Measurements from ENCODE around the gene ELAVL1. TPM values are rescaled to one million over a fixed set of nuclear protein-coding genes. Genes with fewer than 3 reads are reported as not detected.

ELAVL1 gene
- total and polyA plus RNA-seq, 8 donors: 6.6 to 38.4 (median 26.2) TPM

DNA sequence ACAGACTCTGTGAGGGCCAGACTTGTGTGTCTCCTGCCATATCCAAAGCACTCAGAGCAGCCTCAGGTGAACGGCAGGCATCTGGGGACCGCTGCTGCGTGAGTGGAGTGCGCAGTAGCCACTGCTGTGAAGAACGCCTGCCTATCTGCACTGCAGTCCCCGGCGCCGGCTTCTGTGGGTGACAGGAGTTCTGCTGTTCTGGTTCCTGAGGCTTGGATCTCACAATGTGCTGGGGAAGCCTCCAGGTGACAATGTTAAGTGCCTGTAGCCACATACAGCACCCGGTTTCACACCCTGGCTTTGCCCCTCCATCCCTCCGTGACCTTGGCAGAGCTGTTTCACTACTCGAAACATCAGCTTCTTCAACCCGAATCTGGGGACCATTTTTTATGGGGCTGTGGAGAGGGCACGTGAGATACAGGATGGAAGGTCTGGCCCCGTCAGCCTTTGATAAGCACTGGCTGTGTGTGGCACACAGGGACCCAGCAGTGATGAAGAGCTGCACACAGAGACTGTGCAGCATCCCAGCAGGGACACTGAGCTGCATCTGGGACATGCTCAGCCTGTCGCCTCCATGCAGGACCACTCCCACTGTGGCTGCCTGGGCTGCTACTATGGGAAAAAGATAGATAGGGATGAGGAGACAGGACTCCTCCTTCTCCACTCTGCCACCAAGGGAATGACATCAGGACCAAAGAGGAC lies 28.3 kb downstream of the ELAVL1 start:
- ATAC-seq (no peak), FAIRE-seq (no peak), DNase-seq (peak in 1 of 6 donors; percentile 56)
- TF ChIP-seq CTCF (IDR thresholded peaks at IDR 0.05): no peak
- no peak overlapping the region for H3K27ac ChIP-seq
- no peaks in the 10 kb centered on the region for H3K9me3 ChIP-seq
- intact Hi-C loops (cut with DNase I): no loop called here
- no peaks in the 10 kb centered on the region for H3K4me1 ChIP-seq
- WGBS, 2 donors: 94 to 95% methylated on average over 15 of the region's 15 CpGs
- peaks cover under 1 to 47% (median 12%) of the 10 kb centered on the region in 3 donors for H3K36me3 ChIP-seq
- H3K27me3 ChIP-seq: no peaks in the 10 kb centered on the region
- H3K4me3 ChIP-seq: no peak overlapping the region

GRCh38 chr19:7976461-7976860 lies 29.0 kb downstream of the ELAVL1 start:
- H3K4me3 ChIP-seq: no peak overlapping the region
- no peak for TF ChIP-seq CTCF (IDR thresholded peaks at IDR 0.05)
- H3K9me3 ChIP-seq: no peaks in the 10 kb centered on the region
- no peaks in the 10 kb centered on the region for H3K27me3 ChIP-seq
- ATAC-seq (no peak), FAIRE-seq (no peak), DNase-seq (peak in 1 of 6 donors; percentile 10)
- H3K36me3 ChIP-seq: peaks cover 3 to 47% (median 12%) of the 10 kb centered on the region in 3 donors
- WGBS, 2 donors: 77 to 79% methylated on average over 3 to 4 of the region's 4 CpGs
- intact Hi-C loops (cut with DNase I): no loop called here
- no peak overlapping the region for H3K27ac ChIP-seq
- no peaks in the 10 kb centered on the region for H3K4me1 ChIP-seq

DNA sequence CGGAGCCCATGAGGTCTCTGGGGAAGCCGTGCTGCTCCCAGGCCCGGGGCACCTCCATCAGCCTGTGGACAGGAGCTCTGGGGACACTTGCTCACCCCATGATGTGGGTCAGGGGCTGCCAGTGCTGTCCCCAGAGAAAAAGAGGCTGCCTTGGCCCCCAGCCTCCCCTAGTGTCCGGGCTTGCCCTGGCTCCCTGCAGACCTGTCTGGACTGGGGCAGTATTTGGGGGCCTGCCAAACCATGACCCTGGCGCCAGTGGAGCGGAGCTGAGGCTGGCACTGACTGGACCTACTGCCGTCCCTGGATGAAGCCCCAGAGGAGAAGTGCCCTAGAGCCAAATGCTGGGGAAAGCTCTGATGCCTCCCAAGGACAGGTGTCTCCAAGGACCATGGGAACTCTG lies 30.4 kb downstream of the ELAVL1 start:
- H3K9me3 ChIP-seq: no peaks in the 10 kb centered on the region
- H3K36me3 ChIP-seq: peaks cover 3 to 36% (median 4%) of the 10 kb centered on the region in 3 donors
- ATAC-seq (peak in 1 of 4 donors; percentile 10), FAIRE-seq (no peak), DNase-seq (peak in 2 of 6 donors; percentile 49 to 65)
- no peak overlapping the region for H3K4me3 ChIP-seq
- TF ChIP-seq CTCF (IDR thresholded peaks at IDR 0.05): no peak
- no peak overlapping the region for H3K27ac ChIP-seq
- no peaks in the 10 kb centered on the region for H3K27me3 ChIP-seq
- intact Hi-C loops (cut with DNase I): no loop called here
- no peaks in the 10 kb centered on the region for H3K4me1 ChIP-seq
- WGBS, 2 donors: 71 to 77% methylated on average over 6 to 7 of the region's 7 CpGs

DNA sequence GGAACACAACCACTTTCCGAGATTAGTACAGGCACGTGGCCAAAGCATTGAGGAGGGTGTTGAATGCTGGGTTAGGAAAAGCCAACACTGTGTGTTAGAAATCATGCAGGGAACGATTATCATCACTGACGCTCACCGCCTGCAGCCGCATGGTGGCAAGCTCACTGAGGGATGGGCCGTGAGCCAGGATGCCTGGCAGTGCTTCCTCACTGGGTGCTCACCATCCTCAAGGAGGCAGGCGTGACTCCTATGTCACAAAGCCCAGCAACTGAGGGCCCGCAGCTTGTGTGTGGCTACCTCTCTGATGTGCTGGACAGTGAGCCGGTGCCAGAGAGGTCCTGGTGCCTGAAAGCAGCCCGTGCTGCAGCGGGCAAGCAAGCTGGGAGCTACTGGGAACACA lies 31.6 kb downstream of the ELAVL1 start:
- Histone ChIP-seq H3K4me1 (no peaks in the 10 kb centered on the region), H3K4me3 (no peak overlapping the region), H3K36me3 (peaks cover 0 to 24% (median 3%) of the 10 kb centered on the region in 3 donors), H3K27ac (no peak overlapping the region), H3K9me3 (no peaks in the 10 kb centered on the region), H3K27me3 (no peaks in the 10 kb centered on the region)
- 94% methylated on average over 12 of the region's 12 CpGs for WGBS, 2 donors
- no peak for ATAC-seq
- DNase-seq: peak in 2 of 6 donors; percentile 35 to 43
- intact Hi-C loops (cut with DNase I): no loop called here
- TF ChIP-seq CTCF (IDR thresholded peaks at IDR 0.05): no peak
- FAIRE-seq: no peak

All from pancreas (tissue), 10 donors.